HCT116 (cell line): ENCODE data around the gene TSPAN11. TPM values are rescaled to one million over a fixed set of nuclear protein-coding genes. Genes with fewer than 3 reads are reported as not detected.

Source experiments
- ATAC-seq: fragments of 200-7000 bp; cut with Tn5 transposase; 2 replicates; pipeline ENCODE4 v1.9.1; 2020; ENCODE audit warnings: mild to moderate bottlenecking, moderate library complexity
- BruUV-seq: library from RNA; stranded (reverse); fragments of 400-500 nt; replicated peaks from 2 replicates; lab custom pipeline; 2021; lab: Mats Ljungman, UMichigan
- CTCF ChIA-PET: fragments of 300-600 bp; sonication (Branson Sonifier 250); formaldehyde crosslinking; loops from one replicate; lab custom pipeline; 2021; ENCODE audit warnings: antibody characterized with exemption; lab: Charles Lee
- POLR2A ChIA-PET: fragments of 300-600, 350-600 bp; sonication (Branson Sonifier 250); formaldehyde crosslinking; loops from one replicate; lab custom pipeline; 2021; ENCODE audit warnings: antibody characterized with exemption; lab: Charles Lee
- RAD21 ChIA-PET, 2 experiments: fragments of 300-600 bp; sonication (Branson Sonifier 250); formaldehyde crosslinking; loops; one replicate each; lab custom pipeline; 2023; ENCODE audit warnings: low total read pairs in 2 of 2; ENCODE audit not compliant: uncharacterized antibody in 2 of 2, unreplicated experiment in 2 of 2, low non-redundant PET in 1 of 2; lab: Charles Lee
- DNase-seq: peaks from one replicate; pipeline ENCODE4 v3.0.0-alpha.2; 2010; ENCODE audit warnings: low read depth, low spot score
- H2AFZ ChIP-seq: fragments of 200-600 bp; shearing (Covaris generic), sonication (generic); 2 replicates; pipeline ENCODE4 v1.6.1; 2017; ENCODE audit warnings: low read depth, mixed run types, mixed read lengths, antibody characterized with exemption, low read length; ENCODE audit not compliant: poor library complexity, severe bottlenecking
- H3K27ac ChIP-seq: 2 replicates; pipeline ENCODE4 v1.5.1; 2012; ENCODE audit warnings: low read depth, low read length
- H3K27me3 ChIP-seq: fragments of 200-600 bp; sonication (generic); 2 replicates; pipeline ENCODE4 v1.6.1; 2016; ENCODE audit warnings: mixed run types, low read length, mixed read lengths; ENCODE audit not compliant: insufficient read depth
- H3K36me3 ChIP-seq, 2 experiments: fragments of 200-500 bp in 1 of 2; fragments of 200-600 bp in 1 of 2; sonication (Bioruptor generic) in 1 of 2; sonication (generic) in 1 of 2; 2 replicates each; pipeline versions ENCODE4 v1.5.1 to v1.6.1; 2014 to 2016; ENCODE audit warnings: low read length in 2 of 2, inconsistent platforms in 1 of 2, mixed read lengths in 1 of 2, mixed run types in 1 of 2; ENCODE audit not compliant: insufficient read depth in 2 of 2, control insufficient read depth in 1 of 2
- H3K4me1 ChIP-seq, 2 experiments: fragments of 200-600 bp in 1 of 2; sonication (generic) in 1 of 2; 2 replicates each; pipeline versions ENCODE4 v1.5.1 to v1.6.1; 2012 to 2017; ENCODE audit warnings: low read length in 2 of 2, inconsistent platforms in 1 of 2, mild to moderate bottlenecking in 1 of 2, mixed read lengths in 1 of 2, mixed run types in 1 of 2, moderate library complexity in 1 of 2; ENCODE audit not compliant: insufficient read depth in 2 of 2, control insufficient read depth in 1 of 2
- H3K4me2 ChIP-seq: fragments of 200-600 bp; sonication (generic); 2 replicates; pipeline ENCODE4 v1.6.1; 2017; ENCODE audit warnings: mixed run types, low read length, mixed read lengths
- H3K4me3 ChIP-seq, 2 experiments: fragments of 200-600 bp in 1 of 2; sonication (generic) in 1 of 2; replicated peaks in 1 of 2; 2 replicates each; pipeline ENCODE4 v1.5.1; 2011 to 2016; ENCODE audit warnings: low read length in 2 of 2, control low read depth in 1 of 2, low read depth in 1 of 2, mild to moderate bottlenecking in 1 of 2, mixed read lengths in 1 of 2, mixed run types in 1 of 2
- H3K79me2 ChIP-seq: fragments of 200-600 bp; sonication (generic); 2 replicates; pipeline ENCODE4 v1.6.1; 2017; ENCODE audit warnings: mild to moderate bottlenecking, mixed run types, low read length, moderate library complexity, mixed read lengths; ENCODE audit not compliant: insufficient read depth
- H3K9ac ChIP-seq: fragments of 200-600 bp; sonication (generic); 2 replicates; pipeline ENCODE4 v1.6.1; 2016; ENCODE audit warnings: low read length, mixed read lengths
- H3K9me2 ChIP-seq: fragments of 200-600 bp; sonication (generic), shearing (Covaris generic); 2 replicates; pipeline ENCODE4 v1.6.1; 2017; ENCODE audit warnings: mixed run types, mild to moderate bottlenecking, moderate library complexity; ENCODE audit not compliant: insufficient read depth
- H3K9me3 ChIP-seq, 2 experiments: fragments of 200-500 bp in 1 of 2; fragments of 200-600 bp in 1 of 2; sonication (Bioruptor generic) in 1 of 2; sonication (generic) in 1 of 2; 2 replicates each; pipeline ENCODE4 v1.6.1; 2014 to 2017; ENCODE audit warnings: low read length in 2 of 2, mixed read lengths in 2 of 2, inconsistent platforms in 1 of 2, low read depth in 1 of 2, mild to moderate bottlenecking in 1 of 2, mixed run types in 1 of 2, moderate library complexity in 1 of 2; ENCODE audit not compliant: control insufficient read depth in 1 of 2, insufficient read depth in 1 of 2
- H4K20me1 ChIP-seq: fragments of 200-600 bp; sonication (generic), shearing (Covaris generic); 2 replicates; pipeline ENCODE4 v1.6.1; 2017; ENCODE audit warnings: mixed run types, mild to moderate bottlenecking, moderate library complexity; ENCODE audit not compliant: insufficient read depth
- POLR2A ChIP-seq: IDR thresholded peaks from 2 replicates; pipeline ENCODE4 v1.7.0; 2011; ENCODE audit warnings: borderline replicate concordance; ENCODE audit not compliant: insufficient read depth, insufficient read length; ENCODE audit errors: extremely low read depth
- RAD21 ChIP-seq: IDR thresholded peaks from 2 replicates; pipeline ENCODE4 v1.6.1; 2012; ENCODE audit warnings: low read depth, mild to moderate bottlenecking
- ZNF274 ChIP-seq: fragments of 200-500 bp; sonication (Bioruptor generic); IDR thresholded peaks from 2 replicates; pipeline ENCODE4 v1.6.1; 2014; ENCODE audit warnings: mild to moderate bottlenecking, low read depth, low read length, inconsistent platforms
- intact Hi-C: fragments of 100-400 bp; cut with micrococcal nuclease; formaldehyde crosslinking; loops from 2 replicates; pipeline ENCODE4 v1.10.0; 2022
- total RNA-seq: library from RNA; stranded (reverse); gene quantifications from one replicate; pipeline ENCODE4 v1.2.1, GENCODE V29; 2021; ENCODE audit not compliant: unreplicated experiment
- TF ChIP-seq, protein P1 (sequence below): IDR thresholded peaks from 2 replicates; pipeline ENCODE4 v1.6.1; 2012

The TSPAN11 gene
- total RNA-seq, 1 experiment from 2014 or later, result not detected

DNA sequence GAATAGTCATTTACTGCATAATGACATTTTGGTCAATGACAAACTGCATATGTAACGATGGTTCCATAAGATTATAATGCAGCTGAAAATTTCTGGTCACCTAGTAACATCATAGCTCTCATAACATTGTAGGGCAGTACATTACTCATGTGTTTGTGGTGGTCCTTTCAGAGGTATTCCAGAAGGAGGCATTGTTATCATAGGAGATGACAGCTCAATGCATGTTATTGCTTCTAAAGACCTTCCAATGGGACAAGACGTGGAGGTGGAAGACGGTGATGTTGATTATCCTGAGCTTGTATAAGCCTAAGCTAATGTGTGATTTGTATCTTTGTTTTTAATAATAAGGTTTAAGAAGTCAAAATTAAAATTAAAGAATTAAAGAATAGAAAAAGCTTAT is 43.8 kb upstream of the TSPAN11 start:
- RAD21 ChIA-PET, result interaction anchor here in 1 of 2 experiments (0.6 kb wide), 1 partner anchor 340 kb away, joined by 4 read pairs; no protein-coding TSS in a partner anchor
- no peak overlapping the region for H3K4me3 ChIP-seq
- intact Hi-C loops, result no loop called here
- BruUV-seq, result no TSS peak
- CTCF ChIA-PET, result interaction anchor here (1.1 kb wide), 1 partner anchor 104 kb away, joined by 3 read pairs; no protein-coding TSS in a partner anchor
- peaks cover 0 to 10% of the 10 kb centered on the region in 2 experiments; a peak in 2 of 4 replicates for H3K9me3 ChIP-seq
- H3K27ac ChIP-seq, result no peak overlapping the region
- POLR2A ChIA-PET, result no interaction called here
- no peaks in the 10 kb centered on the region for H4K20me1 ChIP-seq
- no peak overlapping the region for H3K9ac ChIP-seq
- H3K79me2 ChIP-seq, result no peaks in the 10 kb centered on the region
- no peak overlapping the region for H2AFZ ChIP-seq
- H3K36me3 ChIP-seq, result no peaks in the 10 kb centered on the region
- no peaks in the 10 kb centered on the region for H3K9me2 ChIP-seq
- TF ChIP-seq ZNF274 (no peak), RAD21 (peak; percentile 16; the same call in 1 of the 2 replicates)
- H3K4me1 ChIP-seq, result no peaks in the 10 kb centered on the region
- DNase-seq (no peak), ATAC-seq (no peak)
- peaks cover 11% of the 10 kb centered on the region; the same call in 1 of the 2 replicates for H3K27me3 ChIP-seq
- H3K4me2 ChIP-seq, result no peak overlapping the region

DNA sequence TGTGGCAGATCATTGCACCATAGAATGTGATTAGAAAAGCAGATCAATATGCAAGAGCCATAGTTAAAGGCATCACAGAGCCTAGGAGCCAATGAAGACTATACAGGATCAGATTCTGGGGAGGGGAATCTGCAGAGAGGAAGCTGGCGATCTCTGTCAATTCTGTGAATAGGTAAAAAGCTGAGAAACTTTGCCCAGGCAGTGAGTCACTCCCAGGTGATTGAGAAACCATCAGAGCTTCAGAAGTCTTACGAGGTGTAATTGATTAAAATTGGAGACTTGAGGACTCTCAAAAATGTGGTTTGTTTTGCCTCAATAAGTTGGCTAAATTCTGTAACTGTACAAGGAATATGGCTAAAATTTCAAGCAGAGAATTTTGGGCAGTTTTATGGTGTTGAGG is 41.7 kb upstream of the TSPAN11 start:
- TF ChIP-seq, protein P1, sequence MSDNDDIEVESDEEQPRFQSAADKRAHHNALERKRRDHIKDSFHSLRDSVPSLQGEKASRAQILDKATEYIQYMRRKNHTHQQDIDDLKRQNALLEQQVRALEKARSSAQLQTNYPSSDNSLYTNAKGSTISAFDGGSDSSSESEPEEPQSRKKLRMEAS, result no peak
- TF ChIP-seq POLR2A, result no peak
- Histone ChIP-seq H2AFZ (no peak overlapping the region), H3K9me2 (no peaks in the 10 kb centered on the region), H3K4me2 (no peak overlapping the region), H3K79me2 (no peaks in the 10 kb centered on the region), H3K9me3 (peaks cover 0 to 13% of the 10 kb centered on the region in 2 experiments; a peak in 2 of 4 replicates), H3K9ac (no peak overlapping the region), H3K27ac (no peak overlapping the region), H4K20me1 (no peaks in the 10 kb centered on the region), H3K27me3 (peaks cover 4% of the 10 kb centered on the region; the same call in 1 of the 2 replicates), H3K4me1 (no peaks in the 10 kb centered on the region), H3K36me3 (no peaks in the 10 kb centered on the region), H3K4me3 (no peak overlapping the region)
- RAD21 ChIA-PET, result no interaction called here
- intact Hi-C loops, result no loop called here
- no TSS peak for BruUV-seq
- DNase-seq (no peak), ATAC-seq (no peak)
- POLR2A ChIA-PET, result no interaction called here
- CTCF ChIA-PET, result no interaction called here
